Measurements from ENCODE around the gene BUB1B.
A peak's percentile ranks its signal among the peaks of the same experiment; 100 is the strongest.
"Not testable (repeated sequence)": the region's sequence is repeated elsewhere in the genome, so short reads cannot be mapped to it uniquely, and the experiment has no call there.

The BUB1B gene

GRCh38 chr15:40130118-40130517, 30.8 kb upstream of the BUB1B start:
- Mint-ChIP-seq H3K4me1 (no peaks in the 10 kb centered on the region), H3K9me3 (no peaks in the 10 kb centered on the region), H3K27ac (no peak overlapping the region), H3K27me3 (no peaks in the 10 kb centered on the region), H3K36me3 (ENCODE audit: low read depth) (no peaks in the 10 kb centered on the region), H3K4me3 (no peak overlapping the region)
- ATAC-seq (no peak), DNase-seq (no peak)

GRCh38 chr15:40130799-40131502, 29.9 kb upstream of the BUB1B start:
- H3K27ac Mint-ChIP-seq: peak overlapping the region; percentile 62
- DNase-seq (no peak), ATAC-seq (no peak)

GRCh38 chr15:40133544-40133943, 27.3 kb upstream of the BUB1B start:
- ATAC-seq (no peak), DNase-seq (no peak)
- H3K4me1 Mint-ChIP-seq: no peaks in the 10 kb centered on the region

More at GRCh38 chr15:40130799-40131502, 29.9 kb upstream of the BUB1B start:
- Mint-ChIP-seq H3K36me3 (ENCODE audit: low read depth) (no peaks in the 10 kb centered on the region), H3K27me3 (no peaks in the 10 kb centered on the region), H3K4me1 (no peaks in the 10 kb centered on the region), H3K9me3 (no peaks in the 10 kb centered on the region), H3K4me3 (no peak overlapping the region)

GRCh38 chr15:40134885-40135284, 26.0 kb upstream of the BUB1B start:
- ATAC-seq (no peak), DNase-seq (no peak)
- no peak overlapping the region for H3K27ac Mint-ChIP-seq
- H3K27me3 Mint-ChIP-seq: no peaks in the 10 kb centered on the region
- H3K9me3 Mint-ChIP-seq: no peaks in the 10 kb centered on the region
- no peaks in the 10 kb centered on the region for H3K36me3 Mint-ChIP-seq (ENCODE audit: low read depth)
- no peak overlapping the region for H3K4me3 Mint-ChIP-seq
- H3K4me1 Mint-ChIP-seq: no peaks in the 10 kb centered on the region

More at GRCh38 chr15:40133544-40133943, 27.3 kb upstream of the BUB1B start:
- Mint-ChIP-seq H3K4me3 (no peak overlapping the region), H3K27ac (no peak overlapping the region), H3K27me3 (no peaks in the 10 kb centered on the region), H3K9me3 (no peaks in the 10 kb centered on the region), H3K36me3 (ENCODE audit: low read depth) (no peaks in the 10 kb centered on the region)

GRCh38 chr15:40135846-40136450, 24.9 kb upstream of the BUB1B start:
- not testable (repeated sequence) for H3K4me1 Mint-ChIP-seq; H3K4me3 Mint-ChIP-seq; H3K27ac Mint-ChIP-seq; H3K27me3 Mint-ChIP-seq; ATAC-seq; DNase-seq; H3K36me3 Mint-ChIP-seq (ENCODE audit: low read depth); H3K9me3 Mint-ChIP-seq

GRCh38 chr15:40136470-40137302, 24.2 kb upstream of the BUB1B start:
- DNase-seq (no peak), ATAC-seq (no peak)
- H3K9me3 Mint-ChIP-seq: no peaks in the 10 kb centered on the region
- H3K36me3 Mint-ChIP-seq (ENCODE audit: low read depth): no peaks in the 10 kb centered on the region
- H3K4me1 Mint-ChIP-seq: no peaks in the 10 kb centered on the region
- H3K27me3 Mint-ChIP-seq: no peaks in the 10 kb centered on the region
- H3K27ac Mint-ChIP-seq: no peak overlapping the region
- H3K4me3 Mint-ChIP-seq: no peak overlapping the region

- no peak overlapping the region for H3K4me3 Mint-ChIP-seq
- no peaks in the 10 kb centered on the region for H3K9me3 Mint-ChIP-seq
- DNase-seq: no peak
- H3K36me3 Mint-ChIP-seq (ENCODE audit: low read depth): no peaks in the 10 kb centered on the region
- H3K27me3 Mint-ChIP-seq: no peaks in the 10 kb centered on the region
- H3K27ac Mint-ChIP-seq: no peak overlapping the region
- no peak for ATAC-seq
- H3K4me1 Mint-ChIP-seq: no peaks in the 10 kb centered on the region
Observed at GRCh38 chr15:40137303-40138200, 23.3 kb upstream of the BUB1B start.

GRCh38 chr15:40138201-40138570, 22.7 kb upstream of the BUB1B start:
- not testable (repeated sequence) for H3K27me3 Mint-ChIP-seq; H3K4me1 Mint-ChIP-seq; DNase-seq; H3K4me3 Mint-ChIP-seq; ATAC-seq; H3K9me3 Mint-ChIP-seq; H3K36me3 Mint-ChIP-seq (ENCODE audit: low read depth); H3K27ac Mint-ChIP-seq

GRCh38 chr15:40142428-40142827, 18.4 kb upstream of the BUB1B start:
- ATAC-seq (no peak), DNase-seq (no peak)
- no peak overlapping the region for H3K4me3 Mint-ChIP-seq
- H3K36me3 Mint-ChIP-seq (ENCODE audit: low read depth): no peaks in the 10 kb centered on the region
- H3K27ac Mint-ChIP-seq: no peak overlapping the region
- no peaks in the 10 kb centered on the region for H3K4me1 Mint-ChIP-seq
- no peaks in the 10 kb centered on the region for H3K27me3 Mint-ChIP-seq
- H3K9me3 Mint-ChIP-seq: no peaks in the 10 kb centered on the region

- Mint-ChIP-seq H3K36me3 (ENCODE audit: low read depth) (no peaks in the 10 kb centered on the region), H3K27ac (no peak overlapping the region), H3K27me3 (peaks cover 2% of the 10 kb centered on the region), H3K4me1 (no peaks in the 10 kb centered on the region), H3K4me3 (no peak overlapping the region), H3K9me3 (no peaks in the 10 kb centered on the region)
- peak; percentile 24 for ATAC-seq
- DNase-seq: no peak
Observed at GRCh38 chr15:40146037-40146436, 14.8 kb upstream of the BUB1B start.

- DNase-seq (no peak), ATAC-seq (no peak)
- Mint-ChIP-seq H3K4me3 (no peak overlapping the region), H3K36me3 (ENCODE audit: low read depth) (no peaks in the 10 kb centered on the region), H3K27ac (no peak overlapping the region), H3K4me1 (no peaks in the 10 kb centered on the region), H3K27me3 (peaks cover 2% of the 10 kb centered on the region), H3K9me3 (no peaks in the 10 kb centered on the region)
Observed at GRCh38 chr15:40149339-40149738, 11.5 kb upstream of the BUB1B start.

GRCh38 chr15:40150163-40150925, 10.5 kb upstream of the BUB1B start:
- no peak for ATAC-seq
- H3K4me3 Mint-ChIP-seq: no peak overlapping the region
- H3K27ac Mint-ChIP-seq: no peak overlapping the region
- no peaks in the 10 kb centered on the region for H3K9me3 Mint-ChIP-seq
- no peaks in the 10 kb centered on the region for H3K36me3 Mint-ChIP-seq (ENCODE audit: low read depth)
- H3K4me1 Mint-ChIP-seq: no peaks in the 10 kb centered on the region
- H3K27me3 Mint-ChIP-seq: peaks cover 2% of the 10 kb centered on the region
- DNase-seq: no peak

GRCh38 chr15:40151499-40151898, 9.4 kb upstream of the BUB1B start:
- H3K36me3 Mint-ChIP-seq (ENCODE audit: low read depth): no peaks in the 10 kb centered on the region
- H3K4me3 Mint-ChIP-seq: no peak overlapping the region
- DNase-seq: no peak
- no peaks in the 10 kb centered on the region for H3K9me3 Mint-ChIP-seq
- no peak for ATAC-seq
- no peak overlapping the region for H3K27ac Mint-ChIP-seq
- H3K27me3 Mint-ChIP-seq: peaks cover 2% of the 10 kb centered on the region
- no peaks in the 10 kb centered on the region for H3K4me1 Mint-ChIP-seq

- Mint-ChIP-seq H3K27me3 (peaks cover 2% of the 10 kb centered on the region), H3K36me3 (ENCODE audit: low read depth) (no peaks in the 10 kb centered on the region), H3K4me3 (no peak overlapping the region), H3K9me3 (no peaks in the 10 kb centered on the region), H3K4me1 (no peaks in the 10 kb centered on the region), H3K27ac (no peak overlapping the region)
- DNase-seq (no peak), ATAC-seq (no peak)
Observed at GRCh38 chr15:40151991-40152390, 8.9 kb upstream of the BUB1B start.

Measured in activated naive CD8-positive, alpha-beta T cell treated with anti-CD3 and anti-CD28 coated beads, Interleukin-2, amount 50 U/mL, for 24 hours (primary cell).